Peyer's patch (tissue), 4 donors: ENCODE data around the gene PDE4B.

Experiments
- CTCF ChIP-seq, 6 experiments: fragments of 450-650 bp in 4 of 6; fragments of 200-600 bp in 2 of 6; sonication (generic) in 1 of 6; IDR thresholded peaks; one replicate each; pipeline ENCODE4 v1.5.1; 2017 to 2019; ENCODE audit warnings: antibody characterized with exemption in 6 of 6, mild to moderate bottlenecking in 3 of 6, moderate library complexity in 1 of 6
- POLR2A ChIP-seq, 2 donors: fragments of 450-650 bp; IDR thresholded peaks; one replicate each; pipeline ENCODE4 v1.5.1; 2017; ENCODE audit warnings: antibody characterized with exemption in 2 of 2, mild to moderate bottlenecking in 2 of 2, moderate library complexity in 2 of 2

- TF ChIP-seq CTCF (IDR thresholded peaks at IDR 0.05) (no peak), POLR2A (IDR thresholded peaks at IDR 0.05) (no peak)
Measured at GRCh38 chr1:65773391-65774123, 19.1 kb upstream of the PDE4B start.
